SH-SY5Y (cell line): Measurements from ENCODE around the gene NRIP3.

Experiments used
- GATA2 ChIP-seq: IDR thresholded peaks from 2 replicates; pipeline ENCODE4 v1.6.1; 2011; ENCODE audit warnings: mild to moderate bottlenecking, low read depth, low read length
- GATA3 ChIP-seq: IDR thresholded peaks from 2 replicates; pipeline ENCODE4 v1.6.1; 2011; ENCODE audit warnings: low read depth, mild to moderate bottlenecking, low read length, moderate library complexity

The NRIP3 gene

GRCh38 chr11:8934742-8935488 is 68.9 kb downstream of the NRIP3 start:
- TF ChIP-seq GATA3, result no peak
- TF ChIP-seq GATA2, result no peak

- no peak for TF ChIP-seq GATA3
- TF ChIP-seq GATA2, result no peak
Observed at GRCh38 chr11:8933931-8934330, 69.9 kb downstream of the NRIP3 start.

GRCh38 chr11:8932564-8933180 is 71.1 kb downstream of the NRIP3 start, which contains the start of gene C11orf16:
TSS of gene C11orf16 (minus strand) at chr11:8932947. CDS start at chr11:8932308, 639 bp downstream.
- TF ChIP-seq GATA3, result no peak
